Fibroblast of lung (primary cell): Measurements from ENCODE around the gene DLG2.

Experiments used
- EZH2 ChIP-seq: IDR thresholded peaks from 2 replicates; pipeline ENCODE4 v1.5.1; 2012; ENCODE audit warnings: low read length, control low read depth, mild to moderate bottlenecking; ENCODE audit errors: missing control alignments
- TF ChIP-seq, protein P1 (sequence below), 2 donors: IDR thresholded peaks in 1 of 2; conservative IDR thresholded peaks in 1 of 2; 1 replicate in 1 of 2; 2 replicates in 1 of 2; pipeline ENCODE4 v1.5.1; 2011 to 2012; ENCODE audit warnings: low read length in 2 of 2, control low read depth in 1 of 2, inconsistent platforms in 1 of 2, low read depth in 1 of 2, mild to moderate bottlenecking in 1 of 2

DNA sequence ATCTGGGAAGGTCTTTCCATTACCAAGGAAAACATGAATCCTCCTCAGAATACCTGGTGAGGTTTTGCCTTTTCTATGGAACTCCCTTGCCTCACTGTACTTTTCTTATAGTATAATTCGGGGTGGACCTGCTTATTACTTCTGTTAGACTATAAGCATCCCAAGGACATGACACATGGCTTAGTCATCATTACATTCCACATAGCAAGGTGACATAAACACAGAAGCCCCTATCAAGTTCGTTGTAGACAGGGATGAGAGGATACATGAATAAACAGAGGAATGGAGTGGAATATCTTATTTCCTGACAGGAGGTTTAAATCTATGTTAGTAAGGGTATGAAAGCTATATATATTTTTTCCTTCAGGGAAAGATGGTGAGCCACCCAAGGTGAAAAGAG, 1808.8 kb downstream of the DLG2 start:
- TF ChIP-seq, protein P1, sequence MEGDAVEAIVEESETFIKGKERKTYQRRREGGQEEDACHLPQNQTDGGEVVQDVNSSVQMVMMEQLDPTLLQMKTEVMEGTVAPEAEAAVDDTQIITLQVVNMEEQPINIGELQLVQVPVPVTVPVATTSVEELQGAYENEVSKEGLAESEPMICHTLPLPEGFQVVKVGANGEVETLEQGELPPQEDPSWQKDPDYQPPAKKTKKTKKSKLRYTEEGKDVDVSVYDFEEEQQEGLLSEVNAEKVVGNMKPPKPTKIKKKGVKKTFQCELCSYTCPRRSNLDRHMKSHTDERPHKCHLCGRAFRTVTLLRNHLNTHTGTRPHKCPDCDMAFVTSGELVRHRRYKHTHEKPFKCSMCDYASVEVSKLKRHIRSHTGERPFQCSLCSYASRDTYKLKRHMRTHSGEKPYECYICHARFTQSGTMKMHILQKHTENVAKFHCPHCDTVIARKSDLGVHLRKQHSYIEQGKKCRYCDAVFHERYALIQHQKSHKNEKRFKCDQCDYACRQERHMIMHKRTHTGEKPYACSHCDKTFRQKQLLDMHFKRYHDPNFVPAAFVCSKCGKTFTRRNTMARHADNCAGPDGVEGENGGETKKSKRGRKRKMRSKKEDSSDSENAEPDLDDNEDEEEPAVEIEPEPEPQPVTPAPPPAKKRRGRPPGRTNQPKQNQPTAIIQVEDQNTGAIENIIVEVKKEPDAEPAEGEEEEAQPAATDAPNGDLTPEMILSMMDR (conservative IDR thresholded peaks at IDR 0.05 in 1 of 2, IDR thresholded peaks at IDR 0.05 in 1 of 2; ENCODE audit: low read depth in 1 of 2, low read length in 2 of 2), result no peak
- TF ChIP-seq EZH2, result no peak
